HL-60 (cell line): Measurements from ENCODE around the gene GMPPA.

Experiments used
- DNase-seq, 2 experiments: peaks; one replicate each; pipeline ENCODE4 v3.0.0-alpha.2; 2010 to 2020; ENCODE audit warnings: low read depth in 1 of 2, low spot score in 1 of 2
- H3K27ac ChIP-seq: fragments of 250-450 bp; sonication (Bioruptor Pico); replicated peaks from 2 replicates; pipeline ENCODE4 v1.5.1; 2020; ENCODE audit warnings: mild to moderate bottlenecking, moderate library complexity
- H3K27me3 ChIP-seq: fragments of 250-450 bp; sonication (Bioruptor Pico); 2 replicates; pipeline ENCODE4 v1.5.1; 2021; ENCODE audit warnings: mild to moderate bottlenecking, moderate library complexity; ENCODE audit not compliant: insufficient read depth, poor library complexity, severe bottlenecking
- H3K4me3 ChIP-seq: replicated peaks from 2 replicates; pipeline ENCODE4 v1.5.1; 2011; ENCODE audit warnings: mild to moderate bottlenecking, control low read depth, low read length; ENCODE audit not compliant: insufficient read depth
- CTCF ChIP-seq: IDR thresholded peaks from one replicate; pipeline ENCODE4 v1.5.1; 2011; ENCODE audit warnings: low read length, control low read depth, inconsistent platforms; ENCODE audit not compliant: insufficient read depth
- GABPA ChIP-seq: IDR thresholded peaks from 2 replicates; pipeline ENCODE4 v1.6.1; 2012; ENCODE audit warnings: low read depth
- POLR2AphosphoS5 ChIP-seq: IDR thresholded peaks from 2 replicates; pipeline ENCODE4 v1.6.1; 2012; ENCODE audit warnings: low read depth
- REST ChIP-seq: IDR thresholded peaks from 2 replicates; pipeline ENCODE4 v1.6.1; 2012; ENCODE audit warnings: low read depth; ENCODE audit not compliant: insufficient replicate concordance
- SPI1 ChIP-seq: IDR thresholded peaks from 2 replicates; pipeline ENCODE4 v1.6.1; 2012; ENCODE audit warnings: low read depth, mild to moderate bottlenecking, borderline replicate concordance

Gene GMPPA

DNA sequence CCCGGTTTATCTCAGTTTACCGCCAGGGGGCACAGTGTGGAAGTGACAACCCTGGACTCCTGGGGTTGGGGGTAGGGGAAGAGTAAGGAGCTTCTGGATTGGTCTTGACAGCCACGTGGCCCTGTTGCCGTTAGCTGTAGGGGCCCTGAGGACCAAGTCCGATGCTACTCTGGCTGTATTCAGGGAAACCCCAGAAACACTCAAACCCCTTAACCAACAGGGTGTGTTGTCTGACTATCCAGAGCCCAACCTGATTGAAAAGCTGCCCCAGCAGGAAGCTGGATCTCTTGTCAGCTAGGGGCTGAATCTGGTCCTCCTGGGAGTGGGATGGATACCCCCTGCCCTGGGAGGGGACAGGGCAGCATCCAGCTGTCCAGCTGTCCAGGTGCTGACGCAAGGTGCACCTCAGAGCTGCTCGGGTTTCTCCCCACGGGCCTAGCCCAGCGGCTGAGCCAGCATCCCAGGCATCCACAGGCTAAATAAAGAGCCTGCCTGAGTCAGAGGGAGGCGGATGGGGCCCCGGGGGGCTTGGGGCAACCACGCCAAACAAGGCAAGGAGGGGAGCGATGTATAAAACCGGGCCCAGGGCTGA, 3.1 kb upstream of the GMPPA start:
- Histone ChIP-seq H3K27me3 (peaks cover 48% of the 10 kb centered on the region), H3K27ac (no peak overlapping the region), H3K4me3 (no peak overlapping the region)
- DNase-seq: peak in 1 of 2 experiments; percentile 66
- no peak for TF ChIP-seq SPI1
- TF ChIP-seq CTCF: peak; percentile 29
- TF ChIP-seq REST: peak; percentile 69
- no peak for TF ChIP-seq GABPA
- no peak for TF ChIP-seq POLR2AphosphoS5

DNA sequence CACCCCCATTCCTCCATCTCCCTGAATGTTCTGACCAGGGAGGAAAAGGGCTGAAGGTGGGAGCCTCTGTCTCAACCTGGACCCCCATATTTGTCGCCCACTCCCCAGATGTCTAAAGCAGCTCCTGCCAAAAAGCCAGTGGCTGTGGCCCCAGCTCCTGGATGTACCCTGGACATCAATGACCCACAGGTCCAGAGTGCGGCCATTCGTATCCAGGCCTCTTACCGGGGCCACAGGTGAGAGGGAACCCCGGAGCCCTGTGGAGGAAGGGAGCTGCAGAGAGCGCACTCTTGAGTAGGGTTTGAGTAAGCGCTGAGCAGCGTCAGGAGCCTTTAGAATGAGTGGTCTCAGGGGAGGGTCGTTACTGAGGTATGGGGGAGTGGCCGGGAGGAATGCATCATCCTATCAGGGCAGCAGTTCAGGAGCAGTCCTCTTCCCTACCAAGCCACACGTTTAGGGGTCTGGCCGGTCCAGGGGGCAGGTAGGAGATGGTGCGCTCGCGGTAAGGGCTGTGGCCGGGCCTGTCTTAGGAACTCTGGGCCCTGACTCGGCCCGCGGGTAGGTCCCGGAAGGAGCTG, 2.4 kb upstream of the GMPPA start:
- Histone ChIP-seq H3K4me3 (no peak overlapping the region), H3K27me3 (peaks cover 47% of the 10 kb centered on the region), H3K27ac (no peak overlapping the region)
- TF ChIP-seq CTCF (no peak), POLR2AphosphoS5 (no peak), GABPA (no peak), SPI1 (no peak), REST (no peak)
- DNase-seq: no peak

DNA sequence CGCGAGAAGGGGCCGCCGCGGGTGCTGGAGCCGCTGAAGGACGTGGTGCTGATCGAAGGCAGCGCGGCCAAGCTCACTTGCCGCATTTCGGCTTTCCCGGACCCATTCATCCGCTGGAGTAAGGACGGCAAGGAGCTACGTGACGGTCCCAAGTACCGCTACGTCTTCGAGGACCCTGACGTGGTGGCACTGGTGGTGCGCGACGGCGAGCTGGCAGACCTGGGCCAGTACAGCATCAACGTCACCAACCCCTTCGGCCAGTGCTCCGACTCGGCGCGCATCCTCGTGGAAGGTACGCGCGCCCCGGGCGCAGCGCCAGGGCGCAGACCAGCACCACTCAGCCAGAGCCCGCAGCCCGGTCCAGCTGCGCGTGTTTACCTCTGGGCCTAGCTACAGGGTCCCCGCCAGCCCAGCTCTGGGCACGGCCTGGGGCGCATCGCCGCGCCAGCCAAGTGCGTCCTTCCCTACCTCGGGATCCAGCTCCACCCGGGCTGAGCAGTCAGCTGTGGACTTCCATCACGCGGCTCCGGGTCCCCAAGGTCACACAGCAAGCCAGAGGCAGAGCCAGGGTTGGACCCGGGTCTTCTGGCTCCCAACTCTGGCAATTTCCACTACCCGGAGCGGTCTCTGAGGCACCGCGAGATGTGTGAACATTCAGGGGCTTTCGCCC, 1.7 kb upstream of the GMPPA start:
- no peak overlapping the region for H3K27ac ChIP-seq
- TF ChIP-seq GABPA (no peak), POLR2AphosphoS5 (no peak), SPI1 (no peak), REST (no peak), CTCF (no peak)
- no peak for DNase-seq
- peaks cover 47% of the 10 kb centered on the region for H3K27me3 ChIP-seq
- no peak overlapping the region for H3K4me3 ChIP-seq
